Keratinocyte (primary cell): ENCODE measurements around the gene FIGN. TPM values are rescaled to one million over a fixed set of nuclear protein-coding genes. Genes with fewer than 3 reads are reported as not detected.

ENCODE experiments used
- DNase-seq: peaks from one replicate; pipeline ENCODE4 v3.0.0-alpha.2; 2011; ENCODE audit warnings: low read depth, missing footprints, low spot score
- FAIRE-seq: peaks from 2 replicates; lab custom pipeline; 2011; peaks lifted over from hg19 to GRCh38; lab: Jason Lieb, UNC
- H2AFZ ChIP-seq: 2 replicates; pipeline ENCODE4 v1.6.0; 2012; ENCODE audit warnings: low read length, control low read depth, inconsistent platforms; ENCODE audit not compliant: control insufficient read depth
- H3K27ac ChIP-seq: 2 replicates; pipeline ENCODE4 v1.5.1; 2011; ENCODE audit warnings: low read length; ENCODE audit not compliant: control insufficient read depth, insufficient read depth
- H3K27me3 ChIP-seq: 3 replicates; pipeline ENCODE4 v1.6.0; 2011; ENCODE audit warnings: low read length; ENCODE audit not compliant: control insufficient read depth, insufficient read depth; ENCODE audit errors: extremely low read depth
- H3K36me3 ChIP-seq, 2 experiments: 2 replicates in 1 of 2; 3 replicates in 1 of 2; pipeline ENCODE4 v1.5.1; 2011; ENCODE audit warnings: low read length in 2 of 2, mild to moderate bottlenecking in 1 of 2; ENCODE audit not compliant: control insufficient read depth in 2 of 2, insufficient read depth in 2 of 2; ENCODE audit errors: extremely low read depth in 1 of 2
- H3K4me1 ChIP-seq: 3 replicates; pipeline ENCODE4 v1.5.1; 2011; ENCODE audit warnings: low read length; ENCODE audit not compliant: control insufficient read depth, insufficient read depth; ENCODE audit errors: extremely low read depth
- H3K4me2 ChIP-seq: 3 replicates; pipeline ENCODE4 v1.6.0; 2011; ENCODE audit warnings: low read depth, low read length; ENCODE audit not compliant: control insufficient read depth, insufficient read depth; ENCODE audit errors: extremely low read depth
- H3K4me3 ChIP-seq, 3 experiments: fragments of 200-600 bp in 1 of 3; sonication (generic) in 1 of 3; 2 replicates in 2 of 3; 3 replicates in 1 of 3; pipeline ENCODE4 v1.5.1; 2011 to 2016; ENCODE audit warnings: low read length in 3 of 3, mild to moderate bottlenecking in 3 of 3, control low read depth in 2 of 3, inconsistent platforms in 1 of 3, low read depth in 1 of 3, mixed read lengths in 1 of 3, mixed run types in 1 of 3, moderate library complexity in 1 of 3; ENCODE audit not compliant: control insufficient read depth in 2 of 3, insufficient read depth in 2 of 3; ENCODE audit errors: extremely low read depth in 1 of 3
- H3K79me2 ChIP-seq: 2 replicates; pipeline ENCODE4 v1.6.0; 2012; ENCODE audit warnings: low read length; ENCODE audit not compliant: control insufficient read depth, insufficient read depth
- H3K9ac ChIP-seq: 3 replicates; pipeline ENCODE4 v1.6.0; 2011; ENCODE audit warnings: low read length; ENCODE audit not compliant: control insufficient read depth, insufficient read depth; ENCODE audit errors: extremely low read depth
- H3K9me1 ChIP-seq: 3 replicates; pipeline ENCODE4 v1.6.0; 2011; ENCODE audit warnings: low read length; ENCODE audit not compliant: control insufficient read depth, insufficient read depth; ENCODE audit errors: extremely low read depth
- H3K9me3 ChIP-seq: 2 replicates; pipeline ENCODE4 v1.5.1; 2012; ENCODE audit warnings: low read depth, low read length; ENCODE audit not compliant: control insufficient read depth
- H4K20me1 ChIP-seq: 3 replicates; pipeline ENCODE4 v1.6.0; 2011; ENCODE audit warnings: low read length; ENCODE audit not compliant: control insufficient read depth, insufficient read depth; ENCODE audit errors: extremely low read depth
- EZH2 ChIP-seq: IDR thresholded peaks from one replicate; pipeline ENCODE4 v1.6.1; 2012; ENCODE audit warnings: inconsistent platforms, mild to moderate bottlenecking, low read length, moderate library complexity
- dilution Hi-C: fragments of 300-500 bp; cut with MboI; formaldehyde crosslinking; loops from one replicate; pipeline ENCODE4 v1.7.0; 2020; ENCODE audit warnings: low sequenced_read_pairs; ENCODE audit not compliant: extremely low pct_ligation_motif_present
- polyA plus RNA-seq, 5 experiments: library from polyadenylated mRNA; depleted of rRNA in 3 of 5; stranded (reverse) in 3 of 5; stranded (forward) in 1 of 5; unstranded in 1 of 5; fragments of >200 nt; gene quantifications; 1 replicate in 1 of 5; 2 replicates in 3 of 5; 3 replicates in 1 of 5; pipeline versions ENCODE4 v1.2.1 to v1.2.3, GENCODE V29; 2011 to 2012; ENCODE audit warnings: missing spikeins in 2 of 5, low read depth in 1 of 5, low replicate concordance in 1 of 5
- TF ChIP-seq, protein P1 (sequence below), 3 experiments: IDR thresholded peaks in 1 of 3; conservative IDR thresholded peaks in 1 of 3; optimal IDR thresholded peaks in 1 of 3; 2 replicates in 2 of 3; 3 replicates in 1 of 3; pipeline versions ENCODE3 to v1.5.1; 2011; ENCODE audit warnings: low read length in 3 of 3, mild to moderate bottlenecking in 3 of 3, moderate library complexity in 2 of 3, control low read depth in 1 of 3, inconsistent platforms in 1 of 3; ENCODE audit not compliant: insufficient read depth in 2 of 3; ENCODE audit errors: extremely low read depth in 1 of 3

FIGN gene
- polyA plus RNA-seq, 1 donor (not counting 4 experiments of a cell fraction or from before 2014, with no cell fraction given) = 2.9 TPM

DNA sequence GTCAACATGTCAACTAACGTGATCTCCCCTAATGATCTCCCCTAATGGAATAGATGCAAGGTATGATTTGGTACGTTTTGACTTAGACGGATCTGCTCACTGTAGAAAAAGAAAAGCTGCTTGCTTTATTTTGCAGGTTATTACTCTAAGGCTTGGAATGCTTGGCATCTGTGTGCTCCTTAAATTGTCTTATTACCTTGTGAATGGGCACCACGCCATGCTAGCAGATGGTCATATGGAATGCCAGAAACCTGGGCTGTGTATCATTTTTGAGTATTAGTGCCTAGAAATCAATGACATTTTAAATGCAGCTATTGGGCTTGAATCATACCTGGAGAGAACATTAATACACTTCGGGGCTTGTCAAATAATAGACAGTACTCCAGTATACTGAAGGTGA lies 16.5 kb upstream of the FIGN start:
- Histone ChIP-seq H3K36me3 (no peaks in the 10 kb centered on the region), H3K9ac (peak overlapping the region; percentile 30), H3K27me3 (no peaks in the 10 kb centered on the region), H3K4me1 (peaks cover 32% of the 10 kb centered on the region), H3K4me3 (peak overlapping the region in 2 of 3 experiments; percentile 15 to 41), H3K9me1 (no peaks in the 10 kb centered on the region), H3K27ac (peak overlapping the region; percentile 76), H3K4me2 (peak overlapping the region; percentile 77), H2AFZ (peak overlapping the region; percentile 50), H3K79me2 (no peaks in the 10 kb centered on the region), H3K9me3 (no peaks in the 10 kb centered on the region), H4K20me1 (no peaks in the 10 kb centered on the region)
- no peak for TF ChIP-seq EZH2
- TF ChIP-seq, protein P1, sequence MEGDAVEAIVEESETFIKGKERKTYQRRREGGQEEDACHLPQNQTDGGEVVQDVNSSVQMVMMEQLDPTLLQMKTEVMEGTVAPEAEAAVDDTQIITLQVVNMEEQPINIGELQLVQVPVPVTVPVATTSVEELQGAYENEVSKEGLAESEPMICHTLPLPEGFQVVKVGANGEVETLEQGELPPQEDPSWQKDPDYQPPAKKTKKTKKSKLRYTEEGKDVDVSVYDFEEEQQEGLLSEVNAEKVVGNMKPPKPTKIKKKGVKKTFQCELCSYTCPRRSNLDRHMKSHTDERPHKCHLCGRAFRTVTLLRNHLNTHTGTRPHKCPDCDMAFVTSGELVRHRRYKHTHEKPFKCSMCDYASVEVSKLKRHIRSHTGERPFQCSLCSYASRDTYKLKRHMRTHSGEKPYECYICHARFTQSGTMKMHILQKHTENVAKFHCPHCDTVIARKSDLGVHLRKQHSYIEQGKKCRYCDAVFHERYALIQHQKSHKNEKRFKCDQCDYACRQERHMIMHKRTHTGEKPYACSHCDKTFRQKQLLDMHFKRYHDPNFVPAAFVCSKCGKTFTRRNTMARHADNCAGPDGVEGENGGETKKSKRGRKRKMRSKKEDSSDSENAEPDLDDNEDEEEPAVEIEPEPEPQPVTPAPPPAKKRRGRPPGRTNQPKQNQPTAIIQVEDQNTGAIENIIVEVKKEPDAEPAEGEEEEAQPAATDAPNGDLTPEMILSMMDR (optimal IDR thresholded peaks at IDR 0.05 in 1 of 3, IDR thresholded peaks at IDR 0.05 in 1 of 3, conservative IDR thresholded peaks at IDR 0.05 in 1 of 3; ENCODE audit: extremely low read depth in 1 of 3, insufficient read depth in 2 of 3, low read length in 3 of 3) = no peak
- DNase-seq (no peak), FAIRE-seq (peak; percentile 90)
- dilution Hi-C loops = no loop called here

DNA sequence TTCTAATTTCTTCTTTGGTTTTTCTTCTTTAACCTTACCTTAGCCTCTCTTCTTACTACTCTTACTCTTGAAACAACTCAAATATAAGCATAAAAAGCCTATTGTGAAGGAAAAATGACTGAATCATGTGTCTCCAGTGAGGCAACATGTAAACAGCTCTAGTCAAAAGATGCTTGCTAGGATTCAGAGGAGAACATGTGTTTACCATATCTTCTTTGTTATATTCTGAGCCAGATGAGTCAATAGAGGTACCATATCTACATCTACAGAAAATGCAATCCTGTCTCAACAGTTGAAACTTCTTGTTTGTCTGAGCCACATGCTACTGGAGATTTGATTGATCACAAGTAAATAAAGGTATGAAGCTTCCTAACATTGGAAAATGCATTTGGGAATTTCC lies 15.9 kb upstream of the FIGN start:
- H4K20me1 ChIP-seq = no peaks in the 10 kb centered on the region
- no peaks in the 10 kb centered on the region for H3K9me3 ChIP-seq
- H3K79me2 ChIP-seq = no peaks in the 10 kb centered on the region
- TF ChIP-seq EZH2 = no peak
- TF ChIP-seq, protein P1 (optimal IDR thresholded peaks at IDR 0.05 in 1 of 3, IDR thresholded peaks at IDR 0.05 in 1 of 3, conservative IDR thresholded peaks at IDR 0.05 in 1 of 3; ENCODE audit: extremely low read depth in 1 of 3, insufficient read depth in 2 of 3, low read length in 3 of 3) = no peak
- peak overlapping the region in 1 of 3 experiments; percentile 41 for H3K4me3 ChIP-seq
- H3K9ac ChIP-seq = peak overlapping the region; percentile 30
- peak overlapping the region; percentile 50 for H2AFZ ChIP-seq
- H3K27me3 ChIP-seq = no peaks in the 10 kb centered on the region
- DNase-seq = no peak
- H3K27ac ChIP-seq = peak overlapping the region; percentile 76
- H3K4me2 ChIP-seq = peak overlapping the region; percentile 77
- peaks cover 32% of the 10 kb centered on the region for H3K4me1 ChIP-seq
- no peaks in the 10 kb centered on the region for H3K36me3 ChIP-seq
- no peaks in the 10 kb centered on the region for H3K9me1 ChIP-seq
- FAIRE-seq = no peak
- dilution Hi-C loops = no loop called here
